Stimulated activated CD8-positive, alpha-beta memory T cell treated with anti-CD3 and anti-CD28 coated beads, Interleukin-4, amount 100 ng/mL, for 1 hour (primary cell): ENCODE results near the gene ATG3.
"Not testable (repeated sequence)": the region's sequence is repeated elsewhere in the genome, so short reads cannot be mapped to it uniquely, and the experiment has no call there.

ENCODE experiments used
- DNase-seq, 2 donors: peaks; one replicate each; pipeline ENCODE4 v3.0.0-alpha.2; 2020; ENCODE audit warnings: low read depth in 2 of 2, low spot score in 1 of 2

The ATG3 gene

DNA sequence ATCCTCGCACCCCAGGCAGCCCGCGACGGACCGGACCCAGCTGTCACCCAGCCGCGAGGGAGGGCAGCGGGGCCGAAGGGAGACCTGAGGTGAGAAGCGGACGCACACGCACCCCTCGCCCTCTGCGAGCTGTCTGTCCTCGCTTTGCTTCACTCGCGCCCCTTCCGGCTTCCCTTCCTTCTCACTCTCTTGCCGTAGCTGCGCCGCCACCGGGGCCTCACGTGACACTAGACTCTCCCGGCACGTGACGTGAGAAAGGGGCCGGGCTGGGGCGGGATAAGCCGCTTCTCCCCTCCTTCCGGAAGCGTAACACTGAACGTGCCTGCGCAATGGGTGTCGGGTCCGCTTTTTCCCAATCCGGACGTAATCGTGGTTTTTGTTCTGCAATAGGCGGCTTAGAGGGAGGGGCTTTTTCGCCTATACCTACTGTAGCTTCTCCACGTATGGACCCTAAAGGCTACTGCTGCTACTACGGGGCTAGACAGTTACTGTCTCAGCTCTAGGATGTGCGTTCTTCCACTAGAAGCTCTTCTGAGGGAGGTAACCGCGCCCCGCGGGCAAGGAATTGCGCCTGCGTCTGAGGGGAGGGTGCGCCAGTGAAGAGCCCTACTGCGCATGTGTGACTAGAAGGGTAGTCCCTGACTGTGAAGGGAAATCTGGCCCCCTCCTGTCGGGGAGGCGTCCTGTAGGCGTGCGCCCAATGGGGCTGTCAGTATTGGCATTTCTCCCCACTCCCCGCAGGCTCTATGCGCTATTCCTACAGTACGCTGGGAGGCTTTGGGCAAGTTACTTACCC, at the start of gene ATG3, which contains the start of gene SLC35A5:
Gene ATG3 (minus strand): TSS at position 229 of the 796 bp plus-strand sequence. CDS start 434 bp downstream, outside the sequence.
Gene SLC35A5 (plus strand): TSS at position 312 of the 796 bp plus-strand sequence. CDS start 1,359 bp downstream, outside the sequence.
- peak; percentile 98 to 99 for DNase-seq

DNA sequence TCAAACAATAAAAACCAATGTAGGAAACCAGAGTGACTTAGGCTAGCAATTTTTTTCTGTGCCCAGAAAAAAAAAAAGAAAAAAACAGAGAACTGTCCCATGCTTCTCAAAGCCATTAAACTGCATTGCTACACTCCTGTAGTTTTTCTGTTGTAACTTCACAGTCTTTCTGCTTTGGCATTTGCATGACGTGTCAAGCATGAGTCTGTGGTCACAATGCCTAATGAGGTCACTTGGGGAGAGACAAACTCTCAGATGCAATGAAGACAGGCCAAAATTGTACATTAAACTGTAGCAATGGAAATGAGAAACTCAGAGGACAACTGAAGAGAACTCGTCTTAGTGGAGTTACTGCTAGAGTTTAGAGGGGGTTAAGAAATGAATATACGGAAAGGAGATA, 48.4 kb upstream of the ATG3 start:
- no peak for DNase-seq

DNA sequence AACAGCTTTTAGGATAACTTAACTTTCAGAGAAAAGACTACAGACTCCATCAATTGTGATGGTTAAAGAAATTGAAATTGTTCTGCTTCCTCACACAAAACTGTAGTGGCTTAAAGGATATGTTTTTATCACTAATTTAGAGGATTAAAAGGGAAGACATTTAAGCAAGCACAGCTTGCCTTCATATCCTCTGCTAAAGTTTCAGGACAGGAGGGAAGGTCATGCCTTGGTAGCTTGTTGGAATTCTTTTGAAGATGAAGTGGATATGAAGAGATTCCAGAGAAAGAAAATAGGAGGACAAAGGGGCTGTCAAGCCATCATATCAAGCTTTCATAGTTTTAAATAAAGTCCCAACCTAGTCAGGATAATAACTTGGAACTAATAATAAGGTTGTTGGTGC, 46.1 kb upstream of the ATG3 start:
- DNase-seq: no peak

DNA sequence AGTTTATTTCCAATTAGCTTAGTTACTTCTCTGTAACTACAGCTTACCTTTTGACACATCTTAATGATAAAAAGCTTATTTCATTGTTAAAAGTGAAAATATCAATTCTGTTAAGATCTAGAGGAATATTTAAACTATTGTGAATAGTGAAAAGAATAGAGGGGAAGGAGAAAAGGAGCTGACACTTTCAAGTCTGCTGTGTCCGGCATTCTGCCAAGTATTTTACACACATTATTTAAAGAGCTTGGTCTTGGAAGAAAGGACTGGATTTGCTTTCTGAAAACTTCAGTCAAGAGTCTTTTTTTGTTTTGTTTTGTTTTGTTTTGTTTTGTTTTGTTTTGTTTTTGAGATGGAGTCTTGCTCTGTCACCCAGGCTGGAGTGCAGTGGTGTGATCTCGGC, 44.3 kb upstream of the ATG3 start:
- no peak for DNase-seq

DNA sequence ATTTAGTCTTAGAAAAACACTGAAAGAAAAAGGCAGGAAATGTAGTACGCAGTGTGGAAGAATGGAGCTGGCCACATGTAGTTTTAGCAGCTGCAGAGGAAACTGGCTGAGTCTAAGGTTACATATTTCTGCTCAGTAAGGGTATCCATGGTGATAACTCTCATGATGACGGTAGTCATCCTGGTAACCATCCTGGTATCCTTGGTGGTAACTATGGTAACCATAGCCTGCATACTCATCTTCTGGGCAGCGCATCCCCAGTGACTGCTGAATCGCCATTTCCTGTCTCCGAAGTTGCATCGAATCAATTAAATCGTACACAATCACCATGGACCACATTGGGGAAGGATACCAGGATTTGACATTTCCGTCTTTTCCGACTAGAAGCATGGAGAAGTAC, 43.5 kb upstream of the ATG3 start:
- DNase-seq: no peak

DNA sequence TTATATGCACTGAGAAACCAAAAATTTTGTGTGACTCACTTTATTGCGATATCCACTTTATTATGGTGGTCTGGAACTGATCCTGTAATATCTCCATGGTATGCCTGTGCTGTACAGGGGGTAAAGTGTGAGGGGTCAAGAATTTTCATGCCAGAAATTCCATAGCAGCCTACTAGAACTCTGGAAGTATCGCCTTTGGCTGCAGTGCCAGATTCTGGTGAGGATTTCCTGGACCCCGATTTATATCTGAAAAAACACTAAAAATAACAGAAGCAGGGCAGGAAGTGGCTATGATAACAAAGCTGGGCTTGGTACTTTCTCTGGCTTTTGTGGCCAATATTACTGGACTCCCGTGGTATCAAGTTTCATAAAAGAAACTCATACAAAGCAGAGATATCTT, 42.8 kb upstream of the ATG3 start:
- no peak for DNase-seq

DNA sequence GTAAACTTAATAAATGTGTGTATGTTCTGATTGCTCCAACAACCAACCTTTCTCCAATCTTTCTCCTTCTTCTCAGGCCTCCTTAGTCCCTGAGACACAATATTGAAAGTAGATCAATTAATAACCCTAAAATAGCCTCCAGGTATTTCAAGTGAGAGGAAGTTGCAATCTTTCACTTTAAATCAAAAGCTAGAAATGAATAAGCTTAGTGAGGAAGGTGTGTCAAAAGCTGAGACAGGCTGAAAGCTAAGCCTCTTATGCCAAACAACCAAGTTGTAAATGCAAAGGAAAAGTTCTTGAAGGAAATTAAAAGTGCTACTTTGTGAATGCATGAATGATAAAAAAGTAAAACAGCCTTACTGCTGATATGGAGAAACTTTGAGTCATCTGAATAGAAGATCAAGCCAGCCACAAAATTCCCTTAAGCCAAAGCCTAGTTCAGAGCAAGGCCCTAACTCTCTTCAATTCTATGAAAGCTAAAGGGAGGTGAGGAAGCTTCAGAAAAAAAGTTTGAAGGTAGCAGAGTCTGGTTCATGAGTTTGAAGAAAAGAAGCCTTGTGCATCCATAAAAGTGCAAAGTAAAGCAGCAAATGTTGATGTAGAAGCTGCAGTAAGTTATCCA, 40.6 kb upstream of the ATG3 start:
- DNase-seq: no peak

DNA sequence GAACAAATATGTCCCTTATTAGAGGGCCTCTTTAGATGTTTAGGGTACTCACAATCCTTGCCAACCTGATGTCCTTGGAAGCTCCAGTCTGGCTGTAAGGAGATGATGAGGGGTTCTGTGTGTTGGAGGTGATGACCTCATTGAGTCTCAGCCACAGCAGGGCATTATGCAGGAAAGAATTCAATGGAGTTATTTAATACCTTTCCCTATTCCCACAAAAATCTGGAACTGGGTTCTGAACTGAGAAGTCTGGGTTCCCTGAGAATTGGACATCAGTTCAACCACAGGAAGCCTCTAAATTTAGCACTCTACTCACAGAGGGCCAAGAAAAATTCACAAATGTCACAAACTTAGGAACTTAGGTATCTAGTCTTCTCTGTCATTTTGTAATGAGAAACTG, 37.0 kb upstream of the ATG3 start:
- DNase-seq: no peak

DNA sequence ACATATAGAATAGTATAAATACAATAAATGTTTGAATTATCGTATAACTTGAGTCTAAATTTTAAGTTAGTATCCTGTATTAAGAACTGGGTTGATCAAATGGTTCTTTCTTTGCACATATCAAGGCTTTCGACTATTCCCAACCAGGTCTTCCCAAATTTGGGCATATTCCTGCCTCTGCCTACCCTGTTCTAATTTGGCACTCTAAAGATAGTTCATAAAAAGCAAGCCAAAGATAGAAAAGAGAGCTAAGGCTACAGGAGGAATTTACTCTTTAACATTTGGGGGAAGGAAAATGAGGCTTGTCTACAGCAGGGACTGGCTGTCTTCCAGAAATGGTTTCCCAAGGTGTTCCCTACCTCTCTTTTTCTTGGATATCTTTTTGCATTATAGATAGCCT, 36.2 kb upstream of the ATG3 start:
- no peak for DNase-seq

DNA sequence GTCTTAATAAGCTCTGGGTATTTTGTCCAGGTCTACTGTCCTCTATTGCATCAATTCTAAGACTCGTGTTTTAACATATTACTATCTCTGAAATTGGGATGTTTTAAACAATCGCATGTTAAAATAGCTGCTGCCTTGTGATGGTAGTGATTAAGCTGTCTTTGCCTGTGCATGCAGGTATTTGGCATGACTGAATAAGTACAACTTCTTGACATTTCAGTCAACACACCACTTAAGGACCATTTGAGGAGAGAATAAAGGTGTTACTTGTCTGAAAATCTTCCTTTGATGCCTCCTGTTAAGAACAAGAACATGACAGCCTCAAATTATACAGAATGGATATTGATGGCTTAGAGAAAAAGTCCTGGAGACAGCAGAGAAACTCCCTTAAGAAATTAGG, 33.1 kb upstream of the ATG3 start:
- DNase-seq: no peak

DNA sequence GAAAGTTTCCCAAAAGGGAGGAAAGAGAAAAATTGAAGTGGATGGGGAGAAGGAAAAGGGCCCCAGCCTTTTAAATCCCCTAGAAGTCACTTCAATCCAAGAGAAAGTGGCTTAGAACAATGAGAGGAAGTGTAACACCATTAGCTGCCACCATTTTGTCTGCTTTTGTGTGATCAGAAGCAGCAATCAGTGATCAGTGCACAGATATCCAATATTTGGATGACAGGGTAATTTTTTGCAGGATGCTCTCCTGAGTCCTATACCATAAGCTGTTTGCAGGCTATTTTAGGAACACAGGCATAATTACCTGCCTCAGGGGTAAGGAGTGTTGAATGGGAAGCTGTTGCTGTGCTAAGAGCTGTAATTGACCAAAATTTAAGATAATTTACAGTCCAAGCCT, 31.5 kb upstream of the ATG3 start:
- no peak for DNase-seq

DNA sequence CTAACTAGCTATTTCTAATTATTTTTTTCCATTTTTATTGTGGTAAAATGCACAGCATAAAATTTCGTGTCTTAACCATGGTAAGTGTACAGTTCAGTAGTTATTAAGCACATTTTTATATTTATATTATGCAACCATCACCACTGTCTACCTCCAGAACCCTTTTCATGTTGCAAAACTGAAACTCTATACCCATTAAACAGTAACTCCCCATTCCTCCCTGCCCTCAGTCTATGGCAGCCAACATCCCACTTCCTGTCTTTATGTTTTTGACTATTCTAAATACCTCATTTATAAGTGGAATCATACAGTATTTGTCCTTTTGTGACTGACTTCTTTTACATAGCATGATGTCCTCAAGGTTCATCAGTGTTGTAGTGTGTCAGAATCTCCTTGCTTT, 25.6 kb upstream of the ATG3 start:
- no peak for DNase-seq

DNA sequence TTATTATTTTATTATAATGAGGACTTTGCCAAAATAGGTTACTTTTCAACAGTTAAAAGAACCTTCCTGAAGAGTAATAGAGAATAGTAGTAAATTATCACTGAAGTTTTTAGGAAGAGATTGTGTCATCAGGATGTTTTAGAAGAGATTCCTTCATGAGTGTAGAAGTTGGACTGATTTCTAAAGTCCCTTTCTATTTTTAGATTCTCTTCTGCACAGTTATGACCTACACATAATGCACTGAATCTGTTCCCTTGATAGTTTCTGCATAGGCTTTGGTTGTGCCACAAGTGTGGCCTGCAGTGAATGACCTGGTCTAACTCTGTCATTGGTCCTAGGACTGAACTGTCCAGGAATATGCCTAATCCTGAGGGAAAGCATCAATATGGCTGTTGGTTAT, 24.0 kb upstream of the ATG3 start:
- no peak for DNase-seq

DNA sequence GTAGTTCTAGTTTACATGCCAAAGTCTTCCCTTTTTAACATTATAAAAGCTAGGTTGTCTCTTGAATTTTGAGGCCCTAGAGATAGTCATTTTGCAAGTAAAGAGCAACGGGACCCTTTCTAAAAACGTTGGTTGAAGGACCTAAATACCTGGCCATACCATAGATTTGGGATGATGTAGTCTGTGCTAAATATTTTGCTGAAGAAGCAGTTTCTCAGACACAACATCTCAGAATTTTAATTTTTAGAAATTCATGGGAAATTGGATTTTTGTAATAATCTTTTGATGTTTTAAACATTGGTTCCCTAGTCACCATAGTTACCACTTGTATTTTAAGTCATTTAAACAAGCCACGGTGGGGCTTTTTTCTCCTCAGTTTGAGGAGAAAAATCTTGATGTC, 21.3 kb upstream of the ATG3 start:
- no peak for DNase-seq

DNA sequence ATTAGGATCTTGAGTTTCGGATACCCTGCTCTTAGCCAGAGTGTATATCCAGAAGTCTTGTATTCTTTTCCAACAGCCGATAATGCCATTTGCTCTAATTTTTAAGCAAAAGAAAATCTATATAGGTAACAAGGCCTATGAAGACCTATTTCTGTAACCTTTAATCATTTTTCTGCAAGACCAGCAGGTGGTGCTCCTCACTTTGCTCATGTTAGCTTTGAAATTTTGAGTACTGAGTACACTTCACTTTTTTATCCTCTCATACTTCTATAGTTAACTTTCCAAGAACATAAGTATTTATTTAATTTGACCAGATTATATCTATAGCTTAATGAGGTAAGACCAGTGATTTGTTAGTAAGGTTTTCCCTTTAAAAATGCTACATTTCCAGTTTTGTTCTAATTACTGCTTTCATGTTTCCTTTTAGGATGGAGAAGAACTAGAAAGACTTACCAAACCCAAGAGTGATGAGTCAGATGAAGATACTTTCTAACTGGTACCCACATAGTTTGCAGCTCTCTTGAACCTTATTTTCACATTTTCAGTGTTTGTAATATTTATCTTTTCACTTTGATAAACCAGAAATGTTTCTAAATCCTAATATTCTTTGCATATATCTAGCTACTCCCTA, 20.6 kb upstream of the ATG3 start:
- no peak for DNase-seq

DNA sequence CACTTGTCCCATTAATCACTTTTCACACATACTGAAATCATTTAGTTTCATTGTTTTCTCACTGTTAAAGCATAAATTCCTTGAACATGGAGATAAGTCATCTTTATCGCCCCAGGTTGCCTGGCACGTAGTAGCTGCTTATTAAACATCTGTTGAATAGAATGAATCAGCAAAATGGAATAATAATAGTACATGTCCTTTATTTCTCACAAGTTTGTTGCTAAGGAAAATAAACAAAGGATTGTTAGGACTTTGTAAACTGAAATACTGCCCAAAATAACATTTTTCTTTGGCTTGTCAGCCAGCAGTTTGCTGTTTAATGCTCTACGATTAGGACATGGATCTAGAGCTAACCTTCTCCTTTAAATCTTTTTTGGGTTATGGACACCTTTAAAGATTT, 17.9 kb upstream of the ATG3 start:
- no peak for DNase-seq

DNA sequence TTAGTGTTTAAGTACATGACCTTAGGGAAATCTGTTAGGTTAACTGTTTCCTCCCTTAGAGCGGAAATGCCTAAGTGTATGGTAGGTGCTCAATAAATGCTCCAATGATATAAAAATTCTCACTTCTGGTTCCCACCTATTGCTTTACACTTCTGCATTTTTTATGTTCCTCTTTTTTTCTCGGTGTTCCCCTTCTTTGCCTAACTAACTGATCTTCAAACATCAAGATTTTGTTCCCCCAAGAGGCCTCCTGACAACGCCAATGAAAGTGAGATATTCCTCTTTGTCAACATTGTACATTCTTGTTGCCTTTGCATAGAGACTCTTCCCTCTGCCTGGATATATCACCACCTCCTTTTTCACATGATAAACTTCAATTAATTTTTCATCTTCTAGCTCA, 17.5 kb upstream of the ATG3 start:
- DNase-seq: no peak

DNA sequence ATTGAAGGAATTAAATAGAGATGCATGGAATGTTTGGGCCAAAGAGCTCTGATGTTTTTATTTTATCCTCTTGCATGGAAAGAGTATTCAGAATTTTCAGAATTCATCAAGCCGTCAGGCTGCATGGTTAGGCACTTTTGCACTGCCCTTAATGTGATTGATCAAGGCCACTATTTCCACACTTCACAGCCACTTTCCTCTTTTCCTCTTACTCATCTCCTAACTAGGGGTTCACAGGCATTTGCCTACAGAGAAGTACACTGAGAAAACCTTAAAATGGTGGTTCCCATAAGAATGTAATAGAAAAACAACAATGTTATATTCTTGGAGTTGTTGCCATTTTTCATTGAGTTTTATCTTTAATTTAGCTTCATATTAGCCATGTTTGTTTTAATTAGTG, 10.9 kb upstream of the ATG3 start:
- no peak for DNase-seq

DNA sequence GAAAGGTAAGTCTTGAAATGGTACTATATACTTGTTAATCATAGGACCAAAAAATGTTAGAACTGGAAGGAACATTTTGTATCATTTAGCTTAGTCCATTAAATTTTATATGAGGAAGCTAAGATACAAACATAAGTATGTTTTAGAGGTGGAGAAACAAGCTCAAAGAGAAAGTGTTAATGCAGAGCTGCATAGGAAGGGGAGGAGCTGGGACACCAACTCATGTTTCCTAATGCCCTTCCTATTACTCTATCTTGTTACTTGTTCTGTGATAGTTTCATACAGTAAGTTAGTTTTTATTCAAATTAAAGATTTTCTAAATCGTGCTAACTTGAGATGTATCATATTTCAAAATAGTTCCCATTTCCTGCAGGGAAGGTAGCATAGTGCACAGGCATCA, 7.5 kb upstream of the ATG3 start:
- no peak for DNase-seq

DNA sequence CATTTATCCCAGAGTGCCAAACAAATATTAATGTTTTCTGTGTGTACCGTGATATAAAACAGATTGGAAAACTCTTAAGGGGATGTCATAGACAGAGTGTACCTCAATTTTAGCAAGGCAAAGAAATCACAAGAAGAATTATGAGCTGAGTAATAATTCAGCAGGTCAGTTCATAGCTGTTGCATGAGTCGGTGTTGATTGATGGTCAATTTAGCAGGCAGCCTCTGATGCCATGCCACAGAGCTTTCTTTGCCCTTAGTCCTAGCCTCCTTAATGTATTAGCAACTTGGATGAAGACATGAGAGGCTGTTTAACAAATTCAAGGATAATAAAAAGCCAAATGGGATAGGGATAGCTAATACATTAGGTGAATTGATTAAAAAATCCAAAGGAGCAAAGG, 6.9 kb upstream of the ATG3 start:
- DNase-seq: no peak

DNA sequence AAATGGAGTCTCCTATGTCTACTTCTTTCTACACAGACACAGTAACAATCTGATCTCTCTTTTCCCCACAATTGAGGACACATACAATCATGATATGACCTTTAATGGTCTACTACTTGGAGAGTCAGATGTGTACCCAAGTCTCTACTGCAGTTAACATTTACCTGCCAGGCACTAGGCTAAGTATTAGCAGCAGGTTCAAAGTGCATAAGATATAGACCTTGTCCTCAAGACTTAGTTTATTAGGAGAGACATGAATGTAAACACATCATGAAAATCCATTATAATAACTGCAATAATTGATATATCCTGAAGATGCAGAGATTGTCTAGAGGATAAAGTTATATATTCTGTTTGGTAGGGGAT, 3.2 kb upstream of the ATG3 start:
- DNase-seq: no peak

DNA sequence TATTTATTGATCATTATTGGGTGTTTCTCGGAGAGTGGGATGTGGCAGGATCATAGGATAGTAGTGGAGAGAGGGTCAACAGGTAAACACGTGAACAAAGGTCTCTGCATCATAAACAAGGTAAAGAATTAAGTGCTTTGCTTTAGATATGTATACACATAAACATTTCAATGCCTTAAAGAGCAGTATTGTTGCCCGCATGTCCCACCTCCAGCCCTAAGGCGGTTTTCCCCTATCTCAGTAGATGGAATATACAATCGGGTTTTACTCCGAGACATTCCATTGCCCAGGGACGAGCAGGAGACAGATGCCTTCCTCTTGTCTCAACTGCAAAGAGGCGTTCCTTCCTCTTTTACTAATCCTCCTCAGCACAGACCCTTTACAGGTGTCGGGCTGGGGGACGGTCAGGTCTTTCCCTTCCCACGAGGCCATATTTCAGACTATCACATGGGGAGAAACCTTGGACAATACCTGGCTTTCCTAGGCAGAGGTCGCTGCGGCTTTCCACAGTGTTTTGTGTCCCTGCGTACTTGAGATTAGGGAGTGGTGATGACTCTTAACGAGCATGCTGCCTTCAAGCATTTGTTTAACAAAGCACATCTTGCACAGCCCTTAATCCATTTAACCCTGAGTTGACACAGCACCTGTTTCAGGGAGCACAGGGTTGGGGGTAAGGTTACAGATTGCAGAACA, 2.6 kb upstream of the ATG3 start:
- not testable (repeated sequence) for DNase-seq
